Heart right ventricle (tissue), 16 donors: Measurements from ENCODE around the gene GPR34. TPM values are rescaled to one million over a fixed set of nuclear protein-coding genes. Genes with fewer than 3 reads are reported as not detected.

Experiments used
- ATAC-seq, 8 donors: fragments of 200-7000 bp; cut with Tn5 transposase; one replicate each; pipeline ENCODE4 v1.9.1; 2020; ENCODE audit warnings: mild to moderate bottlenecking in 8 of 8, moderate library complexity in 8 of 8, moderate number of reproducible peaks in 1 of 8
- DNase-seq, 2 donors: peaks; one replicate each; pipeline ENCODE4 v3.0.0-alpha.2; 2020
- H3K27ac ChIP-seq, 10 donors: fragments of 200-600 bp; sonication (generic) in 2 of 10; one replicate each; pipeline versions ENCODE4 v1.5.0 to v1.8.0; 2020 to 2022; ENCODE audit warnings: mild to moderate bottlenecking in 3 of 10
- H3K27me3 ChIP-seq, 7 donors: fragments of 200-600 bp; one replicate each; pipeline ENCODE4 v1.8.0; 2021 to 2022; ENCODE audit warnings: mild to moderate bottlenecking in 2 of 7
- H3K36me3 ChIP-seq, 9 donors: fragments of 200-600 bp; sonication (generic) in 1 of 9; one replicate each; pipeline versions ENCODE4 v1.5.0 to v1.8.0; 2020 to 2022; ENCODE audit warnings: mild to moderate bottlenecking in 2 of 9
- H3K4me1 ChIP-seq, 9 donors: fragments of 200-600 bp; sonication (generic) in 1 of 9; one replicate each; pipeline versions ENCODE4 v1.5.0 to v1.8.0; 2020 to 2022; ENCODE audit warnings: mild to moderate bottlenecking in 4 of 9
- H3K4me3 ChIP-seq, 10 donors: fragments of 200-600 bp; sonication (generic) in 2 of 10; one replicate each; pipeline versions ENCODE4 v1.5.0 to v1.8.0; 2020 to 2022; ENCODE audit warnings: mild to moderate bottlenecking in 7 of 10, moderate library complexity in 2 of 10
- H3K9me3 ChIP-seq, 11 donors: fragments of 200-600 bp in 10 of 11; sonication (generic) in 2 of 11; one replicate each; pipeline versions ENCODE4 v1.5.0 to v1.8.0; 2013 to 2022; ENCODE audit warnings: mild to moderate bottlenecking in 2 of 11, control low read depth in 1 of 11, moderate library complexity in 1 of 11
- CTCF ChIP-seq, 9 donors: fragments of 200-600 bp; sonication (generic) in 2 of 9; IDR thresholded peaks; one replicate each; pipeline versions ENCODE4 v1.5.0 to v1.8.0; 2021 to 2022; ENCODE audit warnings: antibody characterized with exemption in 9 of 9, mild to moderate bottlenecking in 5 of 9, moderate library complexity in 1 of 9
- WGBS, 2 donors: extraction: QIAGEN DNeasy Blood & Tissue Kit; methylation state at CpG; one replicate each; pipeline ENCODE4 v1.1.7; 2013; ENCODE audit warnings: inconsistent platforms in 1 of 2; 5-methylcytosine and 5-hydroxymethylcytosine counted together
- intact Hi-C, 10 donors: fragments of 100-400 bp; cut with DNase I; formaldehyde crosslinking; loops; one replicate each; pipeline versions ENCODE4 v1.11.1 to v1.14.2; 2022
- polyA plus RNA-seq, 2 donors: library from polyadenylated mRNA; stranded (reverse); fragments of 200-250 nt; gene quantifications; one replicate each; pipeline ENCODE4 v1.2.3, GENCODE V29; 2013
- total RNA-seq, 10 donors: library from RNA; stranded (reverse); fragmentation: NEBNext Ultra II Directional in 3 of 10; extraction: Animal tissue kit (Norgen Biotek cat#: 25700) in 3 of 10; gene quantifications; one replicate each; pipeline versions ENCODE4 v1.2.1 to v1.2.4, GENCODE V29; 2021 to 2023
- donor health status: Arrhythmogenic right ventricular cardiomyopathy.
- donor health status: ischemic (EF 13 %, LVEDD 7.1; RV severe dilation, severe dysfunction).
- donor health status: healthy with polysubstance abuse.
- donor health status: DM: no; HTN: yes; CAD: no.
- donor health status: DM: no; HTN: no; CAD: no.
- donor health status: ischemic (EF 25% LVEDD 6.9; RV normal size, moderate dysfunction).
- donor health status: ischemic (EF 25% LVEDD 5.7; RV mildly dilated, moderate dysfunction).
- donor health status: healthy.
- donor health status: DM: yes; HTN: yes; CAD: no.
- donor health status: Ischemic cardiomyopathy.
- donor health status: ischemic (EF 35%, LVEDD 5.7; RV mildly dilated, moderate dysfunction).
- donor health status: nonischemic (EF 11% LVEDD 7.7; RV severe dilation, severe dysfunction).
- donor health status: DM: yes; HTN: yes; CAD: no.
- donor health status: PGD.
- donor health status: ischemic (EF 29% LVEDD 5.4; RV normal size, mild dysfunction).
- donor health status: nonischemic (EF 23%, LVEDD 6.1; RV moderate dilation, normal function).

The GPR34 gene
- total and polyA plus RNA-seq, 12 donors = 1.0 to 9.8 (median 3.2) TPM

DNA sequence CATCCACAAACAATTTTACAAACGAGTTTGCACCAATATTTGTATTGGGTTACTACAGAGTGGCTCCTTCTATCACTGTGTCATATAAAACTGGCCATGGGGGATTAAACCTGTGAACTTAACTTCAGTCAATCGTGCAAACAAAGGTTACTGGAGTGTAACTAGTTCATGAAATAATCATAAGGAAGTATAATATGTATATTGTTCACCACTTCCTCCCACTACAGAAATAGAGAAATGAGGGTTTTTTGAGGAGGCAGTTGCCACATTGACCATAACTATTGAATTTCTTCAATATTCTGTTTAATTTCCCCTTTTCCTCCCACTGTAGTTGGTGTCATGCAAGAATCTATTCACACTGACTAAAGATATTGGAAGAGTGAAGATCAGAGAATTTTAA lies 35.1 kb downstream of the GPR34 start, which contains the start of gene GPR82:
Gene GPR82 (plus strand): TSS at position 356 of the 400 bp plus-strand sequence. CDS start 2,846 bp downstream, outside the sequence.
- TF ChIP-seq CTCF (IDR thresholded peaks at IDR 0.05) = no peak
- H3K36me3 ChIP-seq = peaks cover 0 to under 1% (median 0%) of the 10 kb centered on the region in 9 donors
- H3K27me3 ChIP-seq = peaks cover 0 to 26% (median 0%) of the 10 kb centered on the region in 7 donors
- ATAC-seq = no peak
- H3K27ac ChIP-seq = no peak within 1 kb of the TSS
- no peak for DNase-seq
- 73 to 84% methylated on average over 2 of the region's 2 CpGs for WGBS, 2 donors
- H3K9me3 ChIP-seq = peaks cover 0 to 13% (median 0%) of the 10 kb centered on the region in 11 donors
- H3K4me1 ChIP-seq = peaks cover 0 to 24% (median 0%) of the 10 kb centered on the region in 9 donors
- intact Hi-C loops = no loop called here
- H3K4me3 ChIP-seq = peak within 1 kb of the TSS in 1 of 10 donors; percentile 20

GRCh38 chrX:41728125-41728524 lies 39.4 kb downstream of the GPR34 start:
- intact Hi-C loops = no loop called here
- H3K9me3 ChIP-seq = no peaks in the 10 kb centered on the region
- no peak for ATAC-seq
- no peak overlapping the region for H3K27ac ChIP-seq
- WGBS, 2 donors = 93 to 97% methylated on average over 3 of the region's 3 CpGs
- DNase-seq = no peak
- H3K4me3 ChIP-seq = no peak overlapping the region
- TF ChIP-seq CTCF (IDR thresholded peaks at IDR 0.05) = no peak
- H3K36me3 ChIP-seq = no peaks in the 10 kb centered on the region
- peaks cover 0 to 26% (median 0%) of the 10 kb centered on the region in 7 donors for H3K27me3 ChIP-seq
- peaks cover 0 to 11% (median 0%) of the 10 kb centered on the region in 9 donors for H3K4me1 ChIP-seq

DNA sequence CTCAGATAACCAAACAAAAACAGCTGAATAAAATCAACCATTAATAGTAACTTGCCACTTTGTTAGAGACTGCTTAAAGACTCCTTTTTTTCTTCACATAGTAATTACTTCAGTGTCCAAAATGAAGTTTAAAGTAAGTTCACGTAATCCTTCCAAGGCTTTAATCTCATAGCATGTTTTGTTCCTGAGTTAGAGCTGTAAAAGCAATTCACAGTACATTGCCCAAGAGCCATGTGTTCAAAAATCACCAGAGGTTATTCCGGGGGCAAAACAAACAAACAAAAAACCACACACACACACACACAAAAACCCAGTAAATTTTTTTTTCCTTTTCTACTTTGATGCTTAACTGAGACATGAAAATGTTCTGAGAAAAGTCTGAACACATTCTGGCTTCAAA lies 41.3 kb downstream of the GPR34 start:
- no peaks in the 10 kb centered on the region for H3K36me3 ChIP-seq
- peaks cover 0 to 26% (median 0%) of the 10 kb centered on the region in 7 donors for H3K27me3 ChIP-seq
- ATAC-seq (no peak), DNase-seq (no peak)
- no peak for TF ChIP-seq CTCF (IDR thresholded peaks at IDR 0.05)
- peaks cover 0 to 9% (median 0%) of the 10 kb centered on the region in 9 donors for H3K4me1 ChIP-seq
- intact Hi-C loops = loop anchor here in 2 of 10 donors (10.0 kb wide), 1 partner anchor 175 kb away; no protein-coding TSS in a partner anchor
- H3K4me3 ChIP-seq = no peak overlapping the region
- H3K27ac ChIP-seq = no peak overlapping the region
- WGBS, 2 donors = 62 to 79% methylated on average over 2 of the region's 2 CpGs
- H3K9me3 ChIP-seq = no peaks in the 10 kb centered on the region

DNA sequence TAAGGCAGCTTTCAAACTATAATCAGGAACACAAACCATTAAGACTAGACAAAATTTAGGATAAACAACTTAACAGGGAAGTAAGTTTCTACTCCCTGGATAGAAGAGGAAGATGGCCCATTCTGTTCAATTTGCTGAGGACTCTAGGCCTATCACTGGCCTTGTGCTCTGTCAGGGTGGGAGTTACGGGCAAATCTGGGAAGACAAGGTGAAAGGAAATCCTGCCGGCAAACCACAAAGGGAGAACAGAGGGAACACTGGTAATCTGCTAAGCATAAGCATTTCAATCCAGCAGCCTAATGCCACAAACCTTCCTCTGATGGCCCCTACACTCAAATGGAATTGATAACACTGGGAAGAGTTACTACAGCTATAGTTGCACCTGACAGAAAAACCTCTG lies 43.5 kb downstream of the GPR34 start:
- Histone ChIP-seq H3K9me3 (no peaks in the 10 kb centered on the region), H3K27me3 (peaks cover 0 to 26% (median 0%) of the 10 kb centered on the region in 7 donors), H3K36me3 (no peaks in the 10 kb centered on the region), H3K4me3 (no peak overlapping the region), H3K4me1 (peaks cover 0 to 9% (median 0%) of the 10 kb centered on the region in 9 donors), H3K27ac (no peak overlapping the region)
- intact Hi-C loops = loop anchor here in 2 of 10 donors (10.0 kb wide), 1 partner anchor 177 kb away; no protein-coding TSS in a partner anchor
- 46 to 83% methylated on average over 2 of the region's 2 CpGs for WGBS, 2 donors
- ATAC-seq (no peak), DNase-seq (no peak)
- TF ChIP-seq CTCF (IDR thresholded peaks at IDR 0.05) = no peak
